HG02571 (cell line): ENCODE measurements around the gene RHBDD1.
"Not testable (repeated sequence)": the region's sequence is repeated elsewhere in the genome, so short reads cannot be mapped to it uniquely, and the experiment has no call there.

ENCODE experiments used
- ATAC-seq: cut with Tn5 transposase; IDR thresholded peaks from one replicate; pipeline ENCODE4 v1.9.1; 2021; ENCODE audit warnings: mild to moderate bottlenecking, moderate library complexity; ENCODE audit not compliant: unreplicated experiment

Gene RHBDD1

GRCh38 chr2:226839951-226840350, 4.1 kb downstream of the RHBDD1 start:
- no peak for ATAC-seq

GRCh38 chr2:226843001-226843400, 7.1 kb downstream of the RHBDD1 start:
- not testable (repeated sequence) for ATAC-seq

- peak; percentile 52 for ATAC-seq
Measured at GRCh38 chr2:226845386-226846116, 9.7 kb downstream of the RHBDD1 start.

- ATAC-seq, result no peak
Measured at GRCh38 chr2:226847090-226847489, 11.2 kb downstream of the RHBDD1 start.

GRCh38 chr2:226847511-226847910, 11.7 kb downstream of the RHBDD1 start:
- ATAC-seq, result no peak

- ATAC-seq, result no peak
Measured at GRCh38 chr2:226849349-226849748, 13.5 kb downstream of the RHBDD1 start.

GRCh38 chr2:226850024-226850423, 14.2 kb downstream of the RHBDD1 start:
- ATAC-seq, result no peak

- ATAC-seq, result no peak
Measured at GRCh38 chr2:226855787-226856186, 19.9 kb downstream of the RHBDD1 start.

- ATAC-seq, result no peak
Measured at GRCh38 chr2:226860087-226860486, 24.2 kb downstream of the RHBDD1 start.

- peak; percentile 63 for ATAC-seq
Measured at GRCh38 chr2:226862623-226863022, 26.8 kb downstream of the RHBDD1 start.

- ATAC-seq, result no peak
Measured at GRCh38 chr2:226865273-226865672, 29.4 kb downstream of the RHBDD1 start.

GRCh38 chr2:226865710-226866109, 29.9 kb downstream of the RHBDD1 start:
- ATAC-seq, result no peak

- ATAC-seq, result no peak
Measured at GRCh38 chr2:226868331-226869162, 32.7 kb downstream of the RHBDD1 start.

- no peak for ATAC-seq
Measured at GRCh38 chr2:226869371-226869770, 33.5 kb downstream of the RHBDD1 start.

GRCh38 chr2:226873051-226873620, 37.3 kb downstream of the RHBDD1 start:
- peak; percentile 41 for ATAC-seq

- no peak for ATAC-seq
Measured at GRCh38 chr2:226873826-226874225, 38.0 kb downstream of the RHBDD1 start.

- no peak for ATAC-seq
Measured at GRCh38 chr2:226874749-226875148, 38.9 kb downstream of the RHBDD1 start.

GRCh38 chr2:226875438-226876225, 39.8 kb downstream of the RHBDD1 start:
- ATAC-seq, result peak; percentile 53

GRCh38 chr2:226877491-226877890, 41.6 kb downstream of the RHBDD1 start:
- no peak for ATAC-seq

- no peak for ATAC-seq
Measured at GRCh38 chr2:226881287-226881686, 45.4 kb downstream of the RHBDD1 start.

GRCh38 chr2:226882606-226883005, 46.8 kb downstream of the RHBDD1 start:
- ATAC-seq, result no peak
